ENCODE measurements around the gene UTS2R.
A peak's percentile ranks its signal among the peaks of the same experiment; 100 is the strongest.

Gene UTS2R

GRCh38 chr17:82389379-82389778 lies 17.8 kb downstream of the UTS2R start:
- no peak for DNase-seq (ENCODE audit: low read depth)

GRCh38 chr17:82390015-82390859 lies 18.7 kb downstream of the UTS2R start:
- no peak for DNase-seq (ENCODE audit: low read depth)

DNA sequence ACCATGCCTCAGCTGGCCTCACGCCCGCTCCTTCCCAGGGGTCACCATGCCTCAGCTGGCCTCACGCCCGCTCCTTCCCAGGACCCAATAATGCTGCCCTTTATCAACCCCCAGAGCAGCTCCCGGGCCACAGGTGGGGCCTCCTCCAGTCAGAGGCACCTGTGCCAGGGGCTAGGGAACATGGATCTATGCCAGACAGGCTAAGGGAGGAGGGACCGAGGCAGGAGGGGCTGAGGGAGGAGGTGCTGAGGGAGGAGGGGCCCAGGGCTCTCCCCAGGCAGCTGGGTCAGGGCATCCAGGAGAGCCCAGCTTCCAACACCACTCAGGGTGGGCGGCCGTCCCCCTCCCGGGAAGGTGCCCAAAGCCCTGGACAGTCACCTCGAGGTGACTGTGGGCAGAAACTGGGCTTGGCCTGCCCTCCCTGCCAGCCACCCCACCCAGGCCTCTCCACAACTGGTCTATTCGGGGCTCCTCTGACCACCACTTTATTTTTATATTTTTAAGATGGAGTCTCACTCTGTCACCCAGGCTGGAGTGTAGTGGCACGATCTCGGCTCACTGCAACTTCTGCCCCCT lies 19.4 kb downstream of the UTS2R start:
- DNase-seq (ENCODE audit: low read depth): no peak

DNA sequence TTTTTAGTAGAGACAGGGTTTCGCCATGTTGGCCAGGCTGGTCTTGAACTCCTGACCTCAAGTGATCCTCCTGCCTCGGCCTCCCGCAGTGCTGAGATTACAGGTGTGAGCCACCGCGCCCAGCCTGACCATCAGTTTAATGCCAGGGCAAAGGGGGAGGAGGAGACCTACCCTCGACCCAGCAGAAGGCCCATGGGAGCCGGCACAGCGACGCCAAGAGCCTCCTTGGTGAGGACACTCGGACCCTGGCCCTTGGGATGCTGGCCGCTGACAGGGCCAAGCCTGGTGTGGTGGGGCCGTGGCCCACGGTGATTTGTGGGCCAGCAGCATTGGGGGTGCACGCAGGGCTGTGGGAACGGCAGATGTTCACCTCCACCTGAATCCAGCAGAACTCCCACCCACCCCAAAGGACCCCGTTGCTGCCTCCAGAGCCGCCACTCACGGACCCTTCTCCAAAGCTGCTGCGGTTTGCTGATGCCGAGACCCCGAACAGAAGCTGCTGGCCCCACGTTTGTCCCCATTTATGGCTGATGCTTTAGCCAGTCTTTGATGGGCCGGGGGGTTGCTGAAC lies 20.0 kb downstream of the UTS2R start:
- DNase-seq (ENCODE audit: low read depth): no peak

- DNase-seq (ENCODE audit: low read depth): no peak
Measured at GRCh38 chr17:82392209-82392920, 20.8 kb downstream of the UTS2R start.

- no peak for DNase-seq (ENCODE audit: low read depth)
Measured at GRCh38 chr17:82392941-82393340, 21.4 kb downstream of the UTS2R start.

DNA sequence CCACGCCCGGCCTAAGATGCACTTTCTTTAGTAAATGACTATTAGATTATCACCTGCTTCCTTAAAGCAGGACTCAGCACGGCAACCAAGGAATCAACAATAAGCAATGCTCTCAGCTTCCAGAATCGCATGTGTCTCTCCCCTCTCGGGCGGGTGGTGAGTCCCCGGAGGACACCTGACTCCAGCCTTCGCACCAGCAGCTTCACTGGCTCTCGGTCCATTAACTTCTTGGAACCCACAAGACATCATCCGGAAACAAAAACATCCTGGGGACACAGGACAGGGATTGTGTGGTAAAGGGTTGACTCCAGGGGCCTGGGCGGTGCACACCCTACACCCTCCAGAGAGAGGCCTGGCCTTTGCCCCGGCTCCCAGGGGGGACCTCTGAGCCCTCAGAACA lies 22.7 kb downstream of the UTS2R start:
- no peak for DNase-seq (ENCODE audit: low read depth)

- DNase-seq (ENCODE audit: low read depth): peak; percentile 98
Measured at GRCh38 chr17:82396601-82397435, 25.3 kb downstream of the UTS2R start.

GRCh38 chr17:82397449-82398335 lies 26.1 kb downstream of the UTS2R start:
- DNase-seq (ENCODE audit: low read depth): no peak

- peak; percentile 74 for DNase-seq (ENCODE audit: low read depth)
Measured at GRCh38 chr17:82399041-82399441, 27.5 kb downstream of the UTS2R start.

DNA sequence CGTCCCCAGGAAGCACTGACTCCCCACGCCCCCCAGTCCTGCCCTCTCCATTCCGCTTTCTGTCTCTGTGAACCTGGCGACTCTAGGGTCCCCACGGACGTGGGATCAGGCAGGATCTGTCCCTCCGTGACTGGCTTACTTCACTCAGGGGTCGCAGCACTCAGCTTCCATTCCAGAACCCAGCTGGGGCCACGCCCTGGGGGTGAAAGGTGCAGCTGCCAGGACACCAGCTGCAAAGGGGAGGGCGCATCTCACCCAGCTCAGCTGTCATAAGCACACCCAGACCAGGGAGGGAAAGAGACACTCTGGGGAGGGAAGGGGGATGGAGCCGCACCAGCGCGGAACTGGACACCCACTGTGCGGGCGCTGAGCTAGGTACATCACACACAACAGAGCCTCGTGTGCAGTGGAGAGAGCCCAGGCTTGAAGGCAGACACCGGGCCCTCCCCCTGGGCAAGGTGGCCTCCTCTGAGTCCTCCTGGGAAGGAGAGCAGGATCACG lies 28.1 kb downstream of the UTS2R start:
- DNase-seq (ENCODE audit: low read depth): no peak

- DNase-seq (ENCODE audit: low read depth): no peak
Measured at GRCh38 chr17:82400206-82400605, 28.6 kb downstream of the UTS2R start.

- no peak for DNase-seq (ENCODE audit: low read depth)
Measured at GRCh38 chr17:82400830-82401229, 29.3 kb downstream of the UTS2R start.

GRCh38 chr17:82402865-82403264 lies 31.3 kb downstream of the UTS2R start:
- no peak for DNase-seq (ENCODE audit: low read depth)

DNA sequence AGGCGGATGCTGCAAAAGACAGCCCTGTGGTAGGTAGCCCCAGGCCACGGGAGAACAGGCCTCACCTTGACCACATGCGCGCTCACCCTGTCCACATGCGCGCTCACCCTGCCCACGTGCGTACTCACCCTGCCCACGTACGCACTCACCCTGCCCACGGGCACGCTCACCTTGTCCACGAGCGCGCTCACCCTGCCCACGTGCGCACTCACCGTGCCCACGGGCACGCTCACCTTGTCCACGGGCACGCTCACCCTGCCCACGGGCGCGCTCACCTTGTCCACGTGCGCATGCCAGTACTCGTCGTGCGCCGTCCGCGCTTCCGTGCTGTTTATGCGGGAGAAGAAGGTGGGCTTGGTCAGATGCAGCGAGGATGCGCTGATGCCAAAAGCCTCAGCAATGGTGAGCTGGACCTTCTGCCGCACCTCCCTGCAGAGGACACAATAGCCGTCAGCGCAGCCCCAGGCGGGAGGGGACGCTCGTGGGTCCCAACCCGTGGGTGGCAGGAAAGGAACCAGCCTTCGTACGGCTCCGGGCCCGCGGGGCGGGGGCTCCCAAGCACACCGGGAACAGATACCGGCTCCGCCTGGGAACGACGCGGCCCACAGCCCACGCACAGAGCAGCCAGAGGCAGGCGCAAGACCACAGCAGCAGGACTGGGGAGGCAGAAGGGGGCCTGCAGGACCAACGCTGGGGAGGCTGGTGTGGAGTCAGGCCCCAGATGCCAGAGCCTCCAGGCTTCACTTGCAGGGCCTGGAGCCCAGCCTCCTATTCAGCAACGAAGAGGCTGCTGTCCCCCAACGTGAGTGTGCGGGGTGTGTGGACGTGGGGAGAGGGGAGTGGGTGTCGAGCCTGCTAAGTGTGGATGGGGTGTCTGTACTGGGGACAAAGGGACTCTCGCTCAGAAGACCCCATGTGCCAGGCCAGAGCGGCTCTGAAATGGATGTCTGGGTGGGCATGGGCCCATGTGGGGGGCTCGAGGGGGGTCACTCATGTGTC lies 32.4 kb downstream of the UTS2R start:
- no peak for DNase-seq (ENCODE audit: low read depth)

DNA sequence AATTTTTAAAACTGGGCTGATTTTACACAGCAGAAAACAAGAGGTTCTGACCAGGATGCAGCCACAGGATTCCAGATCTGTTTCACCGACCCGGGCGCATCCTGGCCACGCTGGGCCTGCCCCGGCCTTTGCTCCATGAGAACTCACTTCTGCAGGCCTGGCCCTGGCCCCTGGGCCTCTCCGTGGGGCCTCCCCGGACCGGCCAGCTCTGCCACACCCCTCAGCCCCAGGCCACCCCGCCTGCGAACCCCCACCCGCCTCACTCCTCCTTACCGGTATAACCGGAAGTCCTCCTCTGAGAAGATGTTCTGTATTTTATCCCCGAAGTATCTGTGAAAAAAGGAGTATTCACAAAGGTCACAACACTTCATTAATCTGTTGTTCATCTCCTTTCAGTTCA lies 33.5 kb downstream of the UTS2R start:
- no peak for DNase-seq (ENCODE audit: low read depth)

DNA sequence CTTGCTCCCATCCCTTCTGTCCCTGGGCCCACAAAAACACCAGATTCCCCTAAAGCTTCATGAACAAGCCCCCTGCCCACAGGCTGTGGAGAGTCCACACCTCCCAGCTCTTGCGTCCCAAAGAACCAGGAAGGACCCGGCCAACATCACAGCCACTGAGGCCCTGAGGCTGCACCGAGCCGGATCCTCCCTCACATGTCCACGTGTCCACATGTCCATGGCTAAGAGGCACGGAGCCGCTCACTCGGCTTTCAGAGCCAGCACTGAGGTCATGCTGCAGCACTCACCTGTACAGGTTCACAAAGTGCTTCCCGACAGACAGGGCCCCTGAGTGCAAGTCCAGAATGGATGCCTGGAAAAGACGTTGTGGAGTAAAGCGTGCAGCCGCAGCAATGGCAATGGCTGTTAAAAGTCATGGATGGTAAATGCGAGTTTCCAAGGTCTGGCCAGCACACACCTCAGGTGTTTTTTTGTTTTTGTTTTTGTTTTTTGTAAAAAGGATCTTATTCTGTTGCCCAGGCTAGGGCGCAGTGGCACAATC lies 34.6 kb downstream of the UTS2R start:
- no peak for DNase-seq (ENCODE audit: low read depth)

GRCh38 chr17:82407255-82407654 lies 35.7 kb downstream of the UTS2R start:
- no peak for DNase-seq (ENCODE audit: low read depth)

GRCh38 chr17:82408288-82408937 lies 36.8 kb downstream of the UTS2R start:
- DNase-seq (ENCODE audit: low read depth): no peak
